GM23338 (cell line): ENCODE results near the gene PKNOX2. TPM values are rescaled to one million over a fixed set of nuclear protein-coding genes. Genes with fewer than 3 reads are reported as not detected.
A peak's percentile ranks its signal among the peaks of the same experiment; 100 is the strongest.

Source experiments
- ATAC-seq: fragments of 200-7000 bp; cut with Tn5 transposase; 3 replicates; pipeline ENCODE4 v1.9.1; 2020
- DNase-seq: peaks from one replicate; pipeline ENCODE4 v3.0.0-alpha.2; 2015; ENCODE audit warnings: low spot score
- H2AFZ ChIP-seq: fragments of 200-600 bp; sonication (generic); 2 replicates; pipeline ENCODE4 v1.8.0; 2016; ENCODE audit warnings: antibody characterized with exemption, mild to moderate bottlenecking, moderate library complexity
- H3F3A ChIP-seq: fragments of 200-600 bp; sonication (generic); replicated peaks from 2 replicates; pipeline ENCODE4 v1.8.0; 2017; ENCODE audit warnings: antibody characterized with exemption, mixed run types, low read depth
- H3K27ac ChIP-seq: fragments of 200-600 bp; sonication (generic); 2 replicates; pipeline ENCODE4 v1.6.1; 2016; ENCODE audit warnings: low read depth
- H3K27me3 ChIP-seq: fragments of 200-600 bp; sonication (generic); 2 replicates; pipeline ENCODE4 v1.8.0; 2016; ENCODE audit warnings: mild to moderate bottlenecking, mixed run types, moderate library complexity; ENCODE audit not compliant: insufficient read depth
- H3K36me3 ChIP-seq: fragments of 200-600 bp; sonication (generic); 2 replicates; pipeline ENCODE4 v1.8.0; 2016; ENCODE audit warnings: mild to moderate bottlenecking; ENCODE audit not compliant: insufficient read depth
- H3K4me1 ChIP-seq: fragments of 200-600 bp; sonication (generic); 2 replicates; pipeline ENCODE4 v1.8.0; 2016; ENCODE audit warnings: mild to moderate bottlenecking, moderate library complexity; ENCODE audit not compliant: insufficient read depth
- H3K4me2 ChIP-seq: fragments of 200-600 bp; sonication (generic); 2 replicates; pipeline ENCODE4 v1.7.1; 2017; ENCODE audit warnings: mixed run types
- H3K4me3 ChIP-seq: fragments of 200-600 bp; sonication (generic); 2 replicates; pipeline ENCODE4 v1.6.1; 2016; ENCODE audit warnings: mixed run types
- H3K79me2 ChIP-seq: fragments of 200-600 bp; sonication (generic); replicated peaks from 2 replicates; pipeline ENCODE4 v1.8.0; 2017; ENCODE audit warnings: mild to moderate bottlenecking; ENCODE audit not compliant: insufficient read depth
- H3K9me2 ChIP-seq: fragments of 200-600 bp; sonication (generic); 2 replicates; pipeline ENCODE4 v1.8.0; 2017; ENCODE audit not compliant: insufficient read depth
- H4K20me1 ChIP-seq: fragments of 200-600 bp; sonication (generic); replicated peaks from 2 replicates; pipeline ENCODE4 v1.8.0; 2017; ENCODE audit warnings: mild to moderate bottlenecking; ENCODE audit not compliant: insufficient read depth
- H3K27ac Mint-ChIP-seq: 2 replicates; pipeline ENCODE4 v1.8.0; 2020; ENCODE audit warnings: inconsistent platforms, mild to moderate bottlenecking, moderate library complexity, mixed read lengths
- H3K27me3 Mint-ChIP-seq: 3 replicates; pipeline ENCODE4 v1.8.0; 2022; ENCODE audit warnings: low read depth, mild to moderate bottlenecking, moderate library complexity, mixed read lengths, inconsistent platforms; ENCODE audit not compliant: insufficient read depth, poor library complexity
- H3K36me3 Mint-ChIP-seq: 3 replicates; pipeline ENCODE4 v1.8.0; 2021; ENCODE audit warnings: low read depth, mild to moderate bottlenecking, inconsistent platforms, moderate library complexity, mixed read lengths
- H3K4me1 Mint-ChIP-seq: 3 replicates; pipeline ENCODE4 v1.8.0; 2020; ENCODE audit warnings: mild to moderate bottlenecking, inconsistent platforms, mixed read lengths
- H3K4me3 Mint-ChIP-seq: 3 replicates; pipeline ENCODE4 v1.8.0; 2021; ENCODE audit warnings: moderate library complexity, mild to moderate bottlenecking, inconsistent platforms, mixed read lengths
- H3K9me3 Mint-ChIP-seq: 3 replicates; pipeline ENCODE4 v1.8.0; 2020; ENCODE audit warnings: moderate library complexity, mild to moderate bottlenecking, inconsistent platforms, mixed read lengths
- CREB1 ChIP-seq: fragments of 250-450 bp; sonication (Bioruptor Pico); IDR thresholded peaks from 2 replicates; pipeline ENCODE4 v1.5.0; 2020; ENCODE audit warnings: low read depth, mild to moderate bottlenecking, moderate library complexity
- ETS1 ChIP-seq: IDR thresholded peaks from 2 replicates; pipeline ENCODE4 v1.6.1; 2016; ENCODE audit warnings: antibody characterized with exemption
- EZH2 ChIP-seq: fragments of 200-600 bp; sonication (generic); IDR thresholded peaks from one replicate; pipeline ENCODE4 v1.8.0; 2017; ENCODE audit warnings: antibody characterized with exemption, mild to moderate bottlenecking, low read depth; ENCODE audit not compliant: unreplicated experiment
- EZH2phosphoT487 ChIP-seq: fragments of 200-600 bp; sonication (generic); IDR thresholded peaks from one replicate; pipeline ENCODE4 v1.8.1; 2018; ENCODE audit warnings: antibody characterized with exemption; ENCODE audit not compliant: unreplicated experiment
- JUNB ChIP-seq: IDR thresholded peaks from one replicate; pipeline ENCODE4 v1.6.1; 2016; ENCODE audit warnings: antibody characterized with exemption; ENCODE audit not compliant: unreplicated experiment
- NANOG ChIP-seq: IDR thresholded peaks from 2 replicates; pipeline ENCODE4 v1.6.1; 2016; ENCODE audit warnings: antibody characterized with exemption, borderline replicate concordance
- STAT1 ChIP-seq: IDR thresholded peaks from one replicate; pipeline ENCODE4 v1.6.1; 2016; ENCODE audit warnings: antibody characterized with exemption; ENCODE audit not compliant: unreplicated experiment
- ZNF114 ChIP-seq: fragments of 250-450 bp; sonication (Bioruptor Pico); IDR thresholded peaks from 2 replicates; pipeline ENCODE4 v1.5.0; 2020; ENCODE audit warnings: mild to moderate bottlenecking, moderate library complexity
- ZNF331 ChIP-seq: fragments of 250-450 bp; sonication (Bioruptor Pico); IDR thresholded peaks from 2 replicates; pipeline ENCODE4 v1.5.0; 2020; ENCODE audit warnings: low read depth, mild to moderate bottlenecking, moderate library complexity
- polyA plus RNA-seq: library from polyadenylated mRNA; unstranded; fragments of >200 nt; fragmentation: Nextera tagmentation; extraction: Ambion mirVana; gene quantifications from 2 replicates; pipeline ENCODE4 v1.2.1, GENCODE V29; 2016
- total RNA-seq: library from RNA; depleted of rRNA; stranded (reverse); fragments of >200 nt; shearing (Covaris generic); gene quantifications from 2 replicates; pipeline ENCODE4 v1.2.3, GENCODE V29; 2014
- TF ChIP-seq, protein P1 (sequence below): IDR thresholded peaks from one replicate; pipeline ENCODE4 v1.6.1; 2018; ENCODE audit warnings: antibody characterized with exemption; ENCODE audit not compliant: unreplicated experiment
- TF ChIP-seq, protein P2 (sequence below): fragments of 250-450 bp; sonication (Bioruptor Pico); IDR thresholded peaks from 2 replicates; pipeline ENCODE4 v1.5.0; 2020; ENCODE audit warnings: mild to moderate bottlenecking, moderate library complexity

The PKNOX2 gene
- total and polyA plus RNA-seq, 2 experiments from 2014 or later: 0.42 to 0.83 TPM

DNA sequence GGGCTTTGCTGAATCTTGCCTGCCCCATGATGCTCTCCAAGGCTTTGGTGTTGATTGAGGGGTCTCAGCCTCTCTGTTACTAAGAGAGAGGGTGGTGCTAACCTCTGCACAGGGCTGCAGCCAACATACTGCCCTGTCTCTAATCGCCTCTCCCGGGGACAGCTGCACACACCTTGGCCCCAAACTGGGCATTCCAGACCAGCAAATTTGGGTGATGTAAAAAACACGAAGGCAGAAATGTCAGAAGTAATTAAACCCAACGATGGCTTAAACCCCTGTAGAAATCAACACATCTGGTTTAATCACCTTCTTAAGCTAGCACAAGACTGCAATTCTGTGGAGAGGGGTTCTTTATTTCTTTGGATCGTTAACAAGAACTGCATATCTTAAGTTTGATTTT lies 215.0 kb downstream of the PKNOX2 start (continued):
- TF ChIP-seq, protein P1, sequence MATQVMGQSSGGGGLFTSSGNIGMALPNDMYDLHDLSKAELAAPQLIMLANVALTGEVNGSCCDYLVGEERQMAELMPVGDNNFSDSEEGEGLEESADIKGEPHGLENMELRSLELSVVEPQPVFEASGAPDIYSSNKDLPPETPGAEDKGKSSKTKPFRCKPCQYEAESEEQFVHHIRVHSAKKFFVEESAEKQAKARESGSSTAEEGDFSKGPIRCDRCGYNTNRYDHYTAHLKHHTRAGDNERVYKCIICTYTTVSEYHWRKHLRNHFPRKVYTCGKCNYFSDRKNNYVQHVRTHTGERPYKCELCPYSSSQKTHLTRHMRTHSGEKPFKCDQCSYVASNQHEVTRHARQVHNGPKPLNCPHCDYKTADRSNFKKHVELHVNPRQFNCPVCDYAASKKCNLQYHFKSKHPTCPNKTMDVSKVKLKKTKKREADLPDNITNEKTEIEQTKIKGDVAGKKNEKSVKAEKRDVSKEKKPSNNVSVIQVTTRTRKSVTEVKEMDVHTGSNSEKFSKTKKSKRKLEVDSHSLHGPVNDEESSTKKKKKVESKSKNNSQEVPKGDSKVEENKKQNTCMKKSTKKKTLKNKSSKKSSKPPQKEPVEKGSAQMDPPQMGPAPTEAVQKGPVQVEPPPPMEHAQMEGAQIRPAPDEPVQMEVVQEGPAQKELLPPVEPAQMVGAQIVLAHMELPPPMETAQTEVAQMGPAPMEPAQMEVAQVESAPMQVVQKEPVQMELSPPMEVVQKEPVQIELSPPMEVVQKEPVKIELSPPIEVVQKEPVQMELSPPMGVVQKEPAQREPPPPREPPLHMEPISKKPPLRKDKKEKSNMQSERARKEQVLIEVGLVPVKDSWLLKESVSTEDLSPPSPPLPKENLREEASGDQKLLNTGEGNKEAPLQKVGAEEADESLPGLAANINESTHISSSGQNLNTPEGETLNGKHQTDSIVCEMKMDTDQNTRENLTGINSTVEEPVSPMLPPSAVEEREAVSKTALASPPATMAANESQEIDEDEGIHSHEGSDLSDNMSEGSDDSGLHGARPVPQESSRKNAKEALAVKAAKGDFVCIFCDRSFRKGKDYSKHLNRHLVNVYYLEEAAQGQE: no peak
- TF ChIP-seq NANOG: no peak
- TF ChIP-seq JUNB: no peak

GRCh38 chr11:125379981-125380380 lies 215.4 kb downstream of the PKNOX2 start:
- peaks cover 4% of the 10 kb centered on the region; the same call in 1 of the 2 replicates for H3K4me1 ChIP-seq
- no peaks in the 10 kb centered on the region for H3F3A ChIP-seq
- no peaks in the 10 kb centered on the region for H3K27me3 ChIP-seq
- H3K27ac Mint-ChIP-seq: no peak overlapping the region
- ATAC-seq (peak; percentile 18; the same call in 1 of the 3 replicates), DNase-seq (no peak)
- no peaks in the 10 kb centered on the region for H3K79me2 ChIP-seq
- no peak overlapping the region for H3K4me3 Mint-ChIP-seq
- H3K9me3 Mint-ChIP-seq: no peaks in the 10 kb centered on the region
- H3K27me3 Mint-ChIP-seq: peaks cover 5% of the 10 kb centered on the region
- no peaks in the 10 kb centered on the region for H3K36me3 Mint-ChIP-seq
- no peak overlapping the region for H3K4me3 ChIP-seq
- H3K27ac ChIP-seq: no peak overlapping the region
- H3K4me2 ChIP-seq: no peak overlapping the region
- peaks cover 43% of the 10 kb centered on the region for H3K4me1 Mint-ChIP-seq
- H3K36me3 ChIP-seq: no peaks in the 10 kb centered on the region
- H2AFZ ChIP-seq: 0 out of 2 replicates have a peak overlapping the region, but pooled peaks have one; percentile 28
- 0 out of 2 replicates have a peak, but pooled peaks cover 3% of the 10 kb centered on the region for H3K9me2 ChIP-seq
- H4K20me1 ChIP-seq: no peaks in the 10 kb centered on the region
- TF ChIP-seq JUNB: no peak
- TF ChIP-seq, protein P1: no peak
- TF ChIP-seq STAT1: no peak
- TF ChIP-seq EZH2: no peak
- TF ChIP-seq ETS1: no peak
- no peak for TF ChIP-seq CREB1 (CRISPR knock-in tag)
- no peak for TF ChIP-seq ZNF331 (CRISPR knock-in tag)
- no peak for TF ChIP-seq ZNF114 (CRISPR knock-in tag)
- TF ChIP-seq EZH2phosphoT487: no peak
- TF ChIP-seq, protein P2, sequence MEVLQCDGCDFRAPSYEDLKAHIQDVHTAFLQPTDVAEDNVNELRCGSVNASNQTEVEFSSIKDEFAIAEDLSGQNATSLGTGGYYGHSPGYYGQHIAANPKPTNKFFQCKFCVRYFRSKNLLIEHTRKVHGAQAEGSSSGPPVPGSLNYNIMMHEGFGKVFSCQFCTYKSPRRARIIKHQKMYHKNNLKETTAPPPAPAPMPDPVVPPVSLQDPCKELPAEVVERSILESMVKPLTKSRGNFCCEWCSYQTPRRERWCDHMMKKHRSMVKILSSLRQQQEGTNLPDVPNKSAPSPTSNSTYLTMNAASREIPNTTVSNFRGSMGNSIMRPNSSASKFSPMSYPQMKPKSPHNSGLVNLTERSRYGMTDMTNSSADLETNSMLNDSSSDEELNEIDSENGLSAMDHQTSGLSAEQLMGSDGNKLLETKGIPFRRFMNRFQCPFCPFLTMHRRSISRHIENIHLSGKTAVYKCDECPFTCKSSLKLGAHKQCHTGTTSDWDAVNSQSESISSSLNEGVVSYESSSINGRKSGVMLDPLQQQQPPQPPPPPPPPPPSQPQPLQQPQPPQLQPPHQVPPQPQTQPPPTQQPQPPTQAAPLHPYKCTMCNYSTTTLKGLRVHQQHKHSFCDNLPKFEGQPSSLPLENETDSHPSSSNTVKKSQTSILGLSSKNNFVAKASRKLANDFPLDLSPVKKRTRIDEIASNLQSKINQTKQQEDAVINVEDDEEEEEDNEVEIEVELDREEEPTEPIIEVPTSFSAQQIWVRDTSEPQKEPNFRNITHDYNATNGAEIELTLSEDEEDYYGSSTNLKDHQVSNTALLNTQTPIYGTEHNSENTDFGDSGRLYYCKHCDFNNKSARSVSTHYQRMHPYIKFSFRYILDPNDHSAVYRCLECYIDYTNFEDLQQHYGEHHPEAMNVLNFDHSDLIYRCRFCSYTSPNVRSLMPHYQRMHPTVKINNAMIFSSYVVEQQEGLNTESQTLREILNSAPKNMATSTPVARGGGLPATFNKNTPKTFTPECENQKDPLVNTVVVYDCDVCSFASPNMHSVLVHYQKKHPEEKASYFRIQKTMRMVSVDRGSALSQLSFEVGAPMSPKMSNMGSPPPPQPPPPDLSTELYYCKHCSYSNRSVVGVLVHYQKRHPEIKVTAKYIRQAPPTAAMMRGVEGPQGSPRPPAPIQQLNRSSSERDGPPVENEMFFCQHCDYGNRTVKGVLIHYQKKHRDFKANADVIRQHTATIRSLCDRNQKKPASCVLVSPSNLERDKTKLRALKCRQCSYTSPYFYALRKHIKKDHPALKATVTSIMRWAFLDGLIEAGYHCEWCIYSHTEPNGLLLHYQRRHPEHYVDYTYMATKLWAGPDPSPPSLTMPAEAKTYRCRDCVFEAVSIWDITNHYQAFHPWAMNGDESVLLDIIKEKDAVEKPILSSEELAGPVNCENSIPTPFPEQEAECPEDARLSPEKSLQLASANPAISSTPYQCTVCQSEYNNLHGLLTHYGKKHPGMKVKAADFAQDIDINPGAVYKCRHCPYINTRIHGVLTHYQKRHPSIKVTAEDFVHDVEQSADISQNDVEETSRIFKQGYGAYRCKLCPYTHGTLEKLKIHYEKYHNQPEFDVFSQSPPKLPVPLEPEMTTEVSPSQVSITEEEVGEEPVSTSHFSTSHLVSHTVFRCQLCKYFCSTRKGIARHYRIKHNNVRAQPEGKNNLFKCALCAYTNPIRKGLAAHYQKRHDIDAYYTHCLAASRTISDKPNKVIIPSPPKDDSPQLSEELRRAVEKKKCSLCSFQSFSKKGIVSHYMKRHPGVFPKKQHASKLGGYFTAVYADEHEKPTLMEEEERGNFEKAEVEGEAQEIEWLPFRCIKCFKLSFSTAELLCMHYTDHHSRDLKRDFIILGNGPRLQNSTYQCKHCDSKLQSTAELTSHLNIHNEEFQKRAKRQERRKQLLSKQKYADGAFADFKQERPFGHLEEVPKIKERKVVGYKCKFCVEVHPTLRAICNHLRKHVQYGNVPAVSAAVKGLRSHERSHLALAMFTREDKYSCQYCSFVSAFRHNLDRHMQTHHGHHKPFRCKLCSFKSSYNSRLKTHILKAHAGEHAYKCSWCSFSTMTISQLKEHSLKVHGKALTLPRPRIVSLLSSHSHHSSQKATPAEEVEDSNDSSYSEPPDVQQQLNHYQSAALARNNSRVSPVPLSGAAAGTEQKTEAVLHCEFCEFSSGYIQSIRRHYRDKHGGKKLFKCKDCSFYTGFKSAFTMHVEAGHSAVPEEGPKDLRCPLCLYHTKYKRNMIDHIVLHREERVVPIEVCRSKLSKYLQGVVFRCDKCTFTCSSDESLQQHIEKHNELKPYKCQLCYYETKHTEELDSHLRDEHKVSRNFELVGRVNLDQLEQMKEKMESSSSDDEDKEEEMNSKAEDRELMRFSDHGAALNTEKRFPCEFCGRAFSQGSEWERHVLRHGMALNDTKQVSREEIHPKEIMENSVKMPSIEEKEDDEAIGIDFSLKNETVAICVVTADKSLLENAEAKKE (CRISPR knock-in tag): no peak
